NK-92 (cell line): ENCODE data around the gene P2RY4.
"Not testable (repeated sequence)": the region's sequence is repeated elsewhere in the genome, so short reads cannot be mapped to it uniquely, and the experiment has no call there.

Experiments
- DNase-seq: peaks from one replicate; lab custom pipeline; 2025; ENCODE audit not compliant: unreplicated experiment; lab: John Stamatoyannopoulos, UW

P2RY4 gene

GRCh38 chrX:70260104-70260503 lies at the start of gene P2RY4:
P2RY4 (minus strand) TSS chrX:70260204; CDS start chrX:70259624, 580 bp downstream.
- no peak for DNase-seq

- DNase-seq: no peak
These were observed 41.7 kb upstream of the P2RY4 start for GRCh38 chrX:70301716-70302115.

- DNase-seq: no peak
These were observed 33.6 kb upstream of the P2RY4 start for GRCh38 chrX:70293621-70294020.

GRCh38 chrX:70292788-70293187 lies 32.8 kb upstream of the P2RY4 start:
- no peak for DNase-seq

- DNase-seq: no peak
These were observed 30.1 kb upstream of the P2RY4 start, which contains the start of the genes KIF4A and PDZD11 for GRCh38 chrX:70289793-70290770. KIF4A (plus strand) TSS chrX:70290104; CDS start chrX:70290459, 355 bp downstream. PDZD11 (minus strand) TSS chrX:70289927; CDS start chrX:70289341, 586 bp downstream.

- no peak for DNase-seq
These were observed 29.3 kb upstream of the P2RY4 start for GRCh38 chrX:70289168-70289792.

- DNase-seq: no peak
These were observed 21.9 kb upstream of the P2RY4 start, which contains the start of gene RAB41 for GRCh38 chrX:70281951-70282350. RAB41 (plus strand) TSS chrX:70282172; CDS start chrX:70282218, 46 bp downstream.

- DNase-seq: no peak
These were observed 20.6 kb upstream of the P2RY4 start for GRCh38 chrX:70280573-70280972.

GRCh38 chrX:70279081-70279480 lies 19.1 kb upstream of the P2RY4 start:
- no peak for DNase-seq

- not testable (repeated sequence) for DNase-seq
These were observed 14.0 kb upstream of the P2RY4 start for GRCh38 chrX:70274029-70274428.

- no peak for DNase-seq
These were observed 8.0 kb upstream of the P2RY4 start, which contains the start of gene ARR3 for GRCh38 chrX:70268034-70268433. ARR3 (plus strand) TSS chrX:70268334; CDS start chrX:70269386, 1,052 bp downstream.

GRCh38 chrX:70264784-70265183 lies 4.8 kb upstream of the P2RY4 start:
- no peak for DNase-seq

- no peak for DNase-seq
These were observed 3.1 kb upstream of the P2RY4 start for GRCh38 chrX:70262952-70263567.

GRCh38 chrX:70257423-70258288 lies 2.3 kb downstream of the P2RY4 start:
- DNase-seq: no peak

- DNase-seq: no peak
These were observed 4.6 kb downstream of the P2RY4 start for GRCh38 chrX:70255452-70255851.

- DNase-seq: no peak
These were observed 5.1 kb downstream of the P2RY4 start for GRCh38 chrX:70254909-70255308.

- no peak for DNase-seq
These were observed 6.0 kb downstream of the P2RY4 start for GRCh38 chrX:70254063-70254400.

GRCh38 chrX:70253377-70254062 lies 6.5 kb downstream of the P2RY4 start:
- DNase-seq: no peak

- no peak for DNase-seq
These were observed 7.5 kb downstream of the P2RY4 start for GRCh38 chrX:70252491-70252890.

- no peak for DNase-seq
These were observed 12.8 kb downstream of the P2RY4 start for GRCh38 chrX:70247252-70247651.
